ENCODE measurements around the gene CEP78.
"Not testable (repeated sequence)": the region's sequence is repeated elsewhere in the genome, so short reads cannot be mapped to it uniquely, and the experiment has no call there.

Gene CEP78

GRCh38 chr9:78235256-78235761 is 566 bp upstream of the CEP78 start:
- DNase-seq (ENCODE audit: low read depth) = no peak

- DNase-seq (ENCODE audit: low read depth) = no peak
Measured at GRCh38 chr9:78236551-78236910, 656 bp downstream of the CEP78 start.

- DNase-seq (ENCODE audit: low read depth) = no peak
Measured at GRCh38 chr9:78238046-78239038, 2.5 kb downstream of the CEP78 start.

- no peak for DNase-seq (ENCODE audit: low read depth)
Measured at GRCh38 chr9:78239506-78239905, 3.6 kb downstream of the CEP78 start.

- DNase-seq (ENCODE audit: low read depth) = no peak
Measured at GRCh38 chr9:78242041-78242440, 6.2 kb downstream of the CEP78 start.

GRCh38 chr9:78243130-78243529 is 7.3 kb downstream of the CEP78 start:
- DNase-seq (ENCODE audit: low read depth) = no peak

GRCh38 chr9:78245401-78245800 is 9.5 kb downstream of the CEP78 start:
- no peak for DNase-seq (ENCODE audit: low read depth)

- DNase-seq (ENCODE audit: low read depth) = no peak
Measured at GRCh38 chr9:78248635-78249034, 12.8 kb downstream of the CEP78 start.

GRCh38 chr9:78249542-78249941 is 13.7 kb downstream of the CEP78 start:
- DNase-seq (ENCODE audit: low read depth) = no peak

- no peak for DNase-seq (ENCODE audit: low read depth)
Measured at GRCh38 chr9:78252616-78253015, 16.7 kb downstream of the CEP78 start.

GRCh38 chr9:78253285-78253684 is 17.4 kb downstream of the CEP78 start:
- DNase-seq (ENCODE audit: low read depth) = no peak

GRCh38 chr9:78261403-78262001 is 25.6 kb downstream of the CEP78 start:
- DNase-seq (ENCODE audit: low read depth) = no peak

- no peak for DNase-seq (ENCODE audit: low read depth)
Measured at GRCh38 chr9:78262655-78263054, 26.8 kb downstream of the CEP78 start.

GRCh38 chr9:78267889-78268288 is 32.0 kb downstream of the CEP78 start:
- no peak for DNase-seq (ENCODE audit: low read depth)

GRCh38 chr9:78269784-78270183 is 33.9 kb downstream of the CEP78 start:
- no peak for DNase-seq (ENCODE audit: low read depth)

- no peak for DNase-seq (ENCODE audit: low read depth)
Measured at GRCh38 chr9:78272307-78272706, 36.4 kb downstream of the CEP78 start.

GRCh38 chr9:78273761-78274160 is 37.9 kb downstream of the CEP78 start:
- DNase-seq (ENCODE audit: low read depth) = no peak

- no peak for DNase-seq (ENCODE audit: low read depth)
Measured at GRCh38 chr9:78278177-78278777, 42.4 kb downstream of the CEP78 start.

GRCh38 chr9:78278801-78279200 is 42.9 kb downstream of the CEP78 start:
- DNase-seq (ENCODE audit: low read depth) = no peak

- DNase-seq (ENCODE audit: low read depth) = no peak
Measured at GRCh38 chr9:78280982-78281668, 45.2 kb downstream of the CEP78 start.

GRCh38 chr9:78284181-78284580 is 48.3 kb downstream of the CEP78 start:
- not testable (repeated sequence) for DNase-seq (ENCODE audit: low read depth)

- DNase-seq (ENCODE audit: low read depth) = no peak
Measured at GRCh38 chr9:78286125-78286524, 50.2 kb downstream of the CEP78 start.

All from activated T-helper 9 cell treated with anti-CD3 and anti-CD28 coated beads, Interleukin-2, amount 50 U/mL, for 16 hours (primary cell).